ENCODE results near the gene THPO.

Gene THPO

GRCh38 chr3:184328516-184328915 is 49.5 kb downstream of the THPO start:
- no peak for DNase-seq

GRCh38 chr3:184327171-184327570 is 50.8 kb downstream of the THPO start:
- DNase-seq = no peak

DNA sequence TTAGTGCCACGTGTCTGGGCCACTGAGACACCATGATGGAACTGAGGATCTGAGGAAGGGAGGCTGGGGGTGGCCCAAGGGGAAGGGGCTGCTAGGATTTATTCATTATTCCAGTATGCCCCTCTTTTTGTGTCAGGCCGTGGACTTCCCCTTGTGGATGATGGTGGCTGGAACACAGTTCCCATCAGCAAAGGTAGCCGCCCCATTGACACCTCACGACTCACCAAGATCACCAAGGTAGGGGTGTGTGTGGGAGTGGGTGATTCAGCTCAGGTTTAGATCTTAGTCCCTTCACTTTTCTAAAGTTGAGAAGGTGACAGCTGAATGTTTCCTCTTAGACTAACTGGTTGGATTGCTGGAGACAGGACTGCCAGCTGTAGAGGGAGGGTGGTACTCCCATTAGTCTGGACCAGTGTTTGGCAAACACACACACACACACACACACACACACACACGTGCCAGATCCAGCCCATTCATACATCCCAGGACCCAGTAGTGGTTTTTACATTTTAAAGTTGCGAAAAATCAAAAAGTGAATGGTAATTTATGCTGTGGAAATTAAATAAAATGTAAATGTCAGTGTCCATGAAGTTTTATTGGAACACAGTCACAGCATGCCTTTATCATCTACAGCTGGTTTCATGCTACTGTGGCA is 52.2 kb downstream of the THPO start:
- no peak for DNase-seq

DNA sequence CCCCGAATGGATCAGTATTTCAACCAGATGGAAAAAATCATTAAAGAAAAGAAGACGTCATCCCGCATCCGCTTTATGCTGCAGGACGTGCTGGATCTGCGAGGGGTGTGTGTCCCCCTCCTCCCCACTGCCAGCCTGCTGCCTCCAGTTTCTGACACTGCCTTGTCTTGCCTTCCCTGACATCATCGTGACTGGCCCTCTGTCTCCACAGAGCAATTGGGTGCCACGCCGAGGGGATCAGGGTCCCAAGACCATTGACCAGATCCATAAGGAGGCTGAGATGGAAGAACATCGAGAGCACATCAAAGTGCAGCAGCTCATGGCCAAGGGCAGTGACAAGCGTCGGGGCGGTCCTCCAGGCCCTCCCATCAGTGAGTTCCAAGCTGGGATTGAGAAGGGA is 52.7 kb downstream of the THPO start:
- no peak for DNase-seq

- no peak for DNase-seq
Observed at GRCh38 chr3:184323696-184324095, 54.3 kb downstream of the THPO start.

DNA sequence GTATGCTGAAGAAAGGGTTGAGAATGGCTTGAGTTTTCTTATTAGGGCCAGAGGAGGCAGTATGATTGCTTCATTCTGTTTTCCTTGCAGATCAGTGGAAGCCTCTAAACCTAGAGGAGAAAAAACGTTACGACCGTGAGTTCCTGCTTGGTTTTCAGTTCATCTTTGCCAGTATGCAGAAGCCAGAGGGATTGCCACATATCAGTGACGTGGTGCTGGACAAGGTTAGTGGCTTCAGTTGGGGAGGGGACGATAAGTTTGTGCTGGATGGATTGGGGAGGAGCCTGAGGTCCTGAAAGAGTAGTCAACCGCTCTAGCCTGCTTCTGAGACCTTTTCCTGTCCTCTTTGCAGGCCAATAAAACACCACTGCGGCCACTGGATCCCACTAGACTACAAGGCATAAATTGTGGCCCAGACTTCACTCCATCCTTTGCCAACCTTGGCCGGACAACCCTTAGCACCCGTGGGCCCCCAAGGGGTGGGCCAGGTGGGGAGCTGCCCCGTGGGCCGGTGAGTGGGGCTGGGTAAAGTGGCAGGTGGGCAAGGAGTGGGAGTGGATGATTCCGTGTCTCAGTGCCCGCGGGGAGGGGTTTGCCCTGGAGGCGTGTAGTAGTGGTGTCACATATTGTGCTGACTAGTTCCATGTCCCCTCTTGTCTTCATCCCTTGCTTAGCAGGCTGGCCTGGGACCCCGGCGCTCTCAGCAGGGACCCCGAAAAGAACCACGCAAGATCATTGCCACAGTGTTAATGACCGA is 55.1 kb downstream of the THPO start:
- DNase-seq = peak in 1 of 2 donors; percentile 61
